HL-60 (cell line): ENCODE data around the gene SYN1.

ENCODE experiments used
- CTCF ChIP-seq: IDR thresholded peaks from one replicate; pipeline ENCODE4 v1.5.1; 2011; ENCODE audit warnings: low read length, control low read depth, inconsistent platforms; ENCODE audit not compliant: insufficient read depth
- GABPA ChIP-seq: IDR thresholded peaks from 2 replicates; pipeline ENCODE4 v1.6.1; 2012; ENCODE audit warnings: low read depth
- POLR2AphosphoS5 ChIP-seq: IDR thresholded peaks from 2 replicates; pipeline ENCODE4 v1.6.1; 2012; ENCODE audit warnings: low read depth
- REST ChIP-seq: IDR thresholded peaks from 2 replicates; pipeline ENCODE4 v1.6.1; 2012; ENCODE audit warnings: low read depth; ENCODE audit not compliant: insufficient replicate concordance
- SPI1 ChIP-seq: IDR thresholded peaks from 2 replicates; pipeline ENCODE4 v1.6.1; 2012; ENCODE audit warnings: low read depth, mild to moderate bottlenecking, borderline replicate concordance

DNA sequence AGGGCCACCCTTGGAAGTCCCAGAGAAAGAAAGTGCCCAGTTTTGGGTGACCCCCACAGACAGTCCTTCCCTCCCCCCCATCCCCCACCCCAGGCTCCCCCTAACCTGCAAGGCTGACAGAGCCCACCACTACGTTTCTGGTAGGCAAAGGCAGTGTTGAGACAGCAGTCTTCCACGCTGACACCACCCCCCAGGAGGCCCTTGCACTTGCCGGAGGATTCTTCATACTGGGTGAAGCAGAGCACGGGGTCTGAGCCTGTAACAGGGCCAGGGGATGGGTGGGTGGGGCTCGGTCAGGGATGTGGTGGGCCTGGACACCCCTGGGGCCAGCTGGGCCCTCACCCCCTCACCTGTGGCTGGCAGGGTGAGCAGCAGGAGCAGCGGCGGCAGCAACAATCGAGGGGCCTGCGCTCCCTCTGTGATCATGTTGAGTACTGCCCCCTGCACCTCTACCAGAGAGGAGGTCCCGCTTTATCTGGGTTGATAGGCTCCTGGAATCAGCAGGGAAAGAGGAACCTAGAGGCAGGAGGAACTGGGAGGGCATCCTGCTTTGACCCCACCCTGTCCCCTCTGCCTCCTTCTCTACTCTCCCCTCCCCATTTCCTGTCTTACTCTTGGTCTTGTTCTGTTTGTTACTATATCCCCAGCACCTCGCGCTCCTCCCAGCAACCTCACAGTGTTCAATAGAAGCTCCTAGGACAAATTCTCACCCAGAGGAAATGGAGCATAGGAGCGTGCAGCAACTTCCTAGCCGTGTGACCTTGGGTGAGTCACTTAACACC is 10.0 kb upstream of the SYN1 start, which contains the start of gene CFP:
- TF ChIP-seq CTCF (no peak), POLR2AphosphoS5 (no peak), REST (no peak), GABPA (no peak), SPI1 (peak; percentile 27; the same call in 1 of the 2 replicates)
